Psoas muscle (tissue), 8 donors: ENCODE measurements around the gene CFAP157. TPM values are rescaled to one million over a fixed set of nuclear protein-coding genes. Genes with fewer than 3 reads are reported as not detected.
"Not testable (repeated sequence)": the region's sequence is repeated elsewhere in the genome, so short reads cannot be mapped to it uniquely, and the experiment has no call there.

Experiments
- ATAC-seq, 4 donors: fragments of 200-7000 bp; cut with Tn5 transposase; one replicate each; pipeline ENCODE4 v1.9.1; 2020; ENCODE audit warnings: moderate library complexity in 3 of 4, mild to moderate bottlenecking in 2 of 4
- DNase-seq, 2 donors: peaks; one replicate each; pipeline ENCODE4 v3.0.0-alpha.2; 2020
- H3K27ac ChIP-seq: fragments of 200-600 bp; one replicate; pipeline ENCODE4 v1.8.0; 2022
- H3K27me3 ChIP-seq, 3 donors: fragments of 200-600 bp in 1 of 3; one replicate each; pipeline versions ENCODE4 v1.6.1 to v1.8.0; 2013 to 2022; ENCODE audit warnings: low read length in 2 of 3, mild to moderate bottlenecking in 2 of 3, moderate library complexity in 1 of 3; ENCODE audit not compliant: insufficient read depth in 3 of 3
- H3K36me3 ChIP-seq, 2 donors: fragments of 200-600 bp in 1 of 2; one replicate each; pipeline versions ENCODE4 v1.6.1 to v1.8.0; 2013 to 2022; ENCODE audit warnings: low read depth in 1 of 2, mild to moderate bottlenecking in 1 of 2, moderate library complexity in 1 of 2; ENCODE audit not compliant: insufficient read depth in 1 of 2
- H3K4me1 ChIP-seq: fragments of 200-600 bp; one replicate; pipeline ENCODE4 v1.8.0; 2022
- H3K4me3 ChIP-seq: fragments of 200-600 bp; one replicate; pipeline ENCODE4 v1.8.0; 2022; ENCODE audit warnings: mild to moderate bottlenecking
- H3K9me3 ChIP-seq: fragments of 200-600 bp; one replicate; pipeline ENCODE4 v1.8.0; 2022
- CTCF ChIP-seq: fragments of 200-600 bp; IDR thresholded peaks from one replicate; pipeline ENCODE4 v1.8.0; 2022; ENCODE audit warnings: antibody characterized with exemption
- WGBS, 3 donors: extraction: QIAGEN DNeasy Blood & Tissue Kit; methylation state at CpG; one replicate each; pipeline versions ENCODE4 v1.1.6 to v1.1.7; 2013; 5-methylcytosine and 5-hydroxymethylcytosine counted together
- intact Hi-C, 2 donors: fragments of 100-400 bp; cut with DNase I; formaldehyde crosslinking; loops; one replicate each; pipeline versions ENCODE4 v1.11.0 to v1.14.2; 2022
- polyA plus RNA-seq, 3 donors: library from polyadenylated mRNA; stranded (reverse); fragments of 200-250 nt; gene quantifications; one replicate each; pipeline ENCODE4 v1.2.3, GENCODE V29; 2013
- total RNA-seq, 4 donors: library from RNA; stranded (reverse); fragmentation: NEBNext Ultra II Directional in 2 of 4; extraction: Animal tissue kit (Norgen Biotek cat#: 25700) in 2 of 4; gene quantifications; one replicate each; pipeline versions ENCODE4 v1.2.1 to v1.2.4, GENCODE V29; 2021 to 2023
- donor health status: healthy with polysubstance abuse.
- donor health status: DM: no; HTN: no; CAD: no; lungs with moderate emphysema.
- donor health status: Bipolar disorder and iron deficiency.
- donor health status: healthy.
- donor health status: DM: yes; HTN: yes; CAD: no.
- donor health status: DM: no; HTN: no; CAD: no.
- donor health status: DM: no; HTN: no; CAD: no.
- donor health status: DM: yes; HTN: yes; CAD: no.

CFAP157 gene
- total and polyA plus RNA-seq, 7 donors = 0.10 to 0.34 (median 0.23) TPM; not detected in 3

DNA sequence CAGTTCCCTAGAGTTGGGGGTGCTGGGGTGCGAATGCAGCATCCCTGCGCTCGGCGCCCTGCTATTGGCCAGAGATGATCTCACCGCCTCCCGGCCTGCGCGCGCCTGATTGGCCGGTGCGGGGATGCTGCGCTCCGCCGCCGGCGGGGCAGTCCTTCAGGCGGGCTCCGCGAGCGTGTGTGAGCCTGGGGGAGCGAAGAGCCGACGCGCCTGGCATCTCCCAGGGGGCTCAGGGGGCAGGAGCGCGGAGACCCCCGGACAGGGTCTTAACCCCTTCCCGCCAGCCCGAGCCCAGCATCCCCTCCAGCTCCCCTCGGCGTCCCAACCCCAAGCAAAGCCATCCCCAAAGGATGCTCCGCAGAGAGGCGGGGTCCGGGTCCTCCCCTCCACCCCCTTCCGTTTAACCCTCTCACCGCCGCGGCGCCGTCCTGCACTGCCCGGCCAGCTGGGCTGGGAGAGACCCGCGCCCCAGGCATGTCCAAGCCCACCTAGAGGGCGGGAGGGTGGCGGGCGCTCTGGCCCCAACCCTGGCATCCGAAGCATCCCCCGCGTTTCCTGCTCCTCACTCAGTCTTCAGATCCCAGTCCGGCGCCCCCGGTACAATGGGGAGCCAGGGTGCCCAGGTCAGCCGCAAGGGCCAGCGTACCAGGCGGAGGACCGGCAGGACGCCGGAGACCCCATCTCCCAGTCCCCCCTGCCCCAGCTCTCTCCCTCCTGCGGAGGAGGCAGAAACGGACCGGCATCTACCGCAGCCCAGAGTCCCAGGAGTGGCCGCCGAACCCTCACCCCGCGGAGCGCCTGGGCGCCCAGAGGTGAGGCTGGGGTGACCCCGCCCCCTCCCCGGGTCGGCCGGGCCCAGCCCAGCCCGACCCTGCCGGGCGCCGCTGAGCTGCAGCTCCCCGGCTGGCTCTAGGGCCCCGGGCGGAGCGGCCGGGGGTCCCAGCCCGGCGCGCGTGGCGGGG, 47.6 kb downstream of the CFAP157 start:
- H3K9me3 ChIP-seq = no peaks in the 10 kb centered on the region
- DNase-seq (no peak), ATAC-seq (peak; percentile 19 to 58 (median 52))
- intact Hi-C loops = no loop called here
- H3K4me3 ChIP-seq = peak overlapping the region; percentile 43
- no peak for TF ChIP-seq CTCF
- peaks cover 0 to 45% (median 14%) of the 10 kb centered on the region in 3 donors for H3K27me3 ChIP-seq
- no peaks in the 10 kb centered on the region for H3K4me1 ChIP-seq
- H3K27ac ChIP-seq = no peak overlapping the region
- WGBS, 3 donors = 15 to 25% (median 17%) methylated on average over 58 to 86 of the region's 86 CpGs
- H3K36me3 ChIP-seq = peaks cover 0 to 4% of the 10 kb centered on the region in 2 donors

DNA sequence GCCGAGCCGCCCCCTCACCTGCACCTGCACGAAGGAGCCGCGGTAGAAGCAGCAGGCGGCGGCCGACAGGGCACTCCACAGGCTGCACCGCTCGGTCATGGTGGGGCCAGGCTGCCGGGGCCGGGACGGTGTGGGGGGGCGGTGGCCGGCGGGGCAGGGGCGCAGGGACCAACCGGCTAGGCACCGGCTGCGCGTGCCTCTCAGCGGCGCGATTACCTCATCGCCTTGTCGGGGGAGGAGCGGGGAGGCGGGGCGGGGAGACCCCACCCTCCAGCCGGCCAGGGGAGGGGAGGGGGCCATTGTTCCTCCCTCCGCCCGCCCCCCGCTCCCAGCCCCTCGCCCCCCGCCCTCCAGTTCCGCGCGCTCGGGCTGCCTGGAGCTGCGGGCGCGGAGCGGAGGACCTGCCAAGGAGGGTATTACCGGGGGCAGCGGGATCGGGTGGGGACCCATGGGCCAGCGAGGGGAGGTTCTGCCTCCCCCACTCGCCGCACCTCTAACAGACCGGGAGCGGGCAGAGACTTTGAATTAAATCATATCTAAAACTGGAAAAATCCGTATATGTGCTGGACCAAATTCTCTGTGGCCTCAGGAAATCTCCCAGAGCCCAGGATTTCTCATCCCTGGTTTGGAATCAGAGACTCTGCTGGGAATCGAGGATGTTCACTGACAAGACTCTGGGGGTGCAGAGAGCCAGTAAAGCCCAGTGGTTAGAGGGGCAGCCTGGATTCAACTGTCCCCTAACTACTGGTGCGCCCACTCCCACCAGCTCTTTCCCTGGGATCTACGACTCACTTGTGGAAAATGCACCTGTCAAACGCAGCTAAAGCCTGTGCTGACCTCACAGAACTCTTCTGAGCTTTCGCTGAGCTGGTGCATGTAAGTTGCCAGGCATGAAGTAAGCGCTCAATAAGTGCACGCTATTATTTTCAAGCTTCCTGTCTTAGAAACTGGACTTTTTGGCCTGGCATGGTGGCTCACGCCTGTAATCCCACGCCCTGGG, 48.6 kb downstream of the CFAP157 start:
- H3K27ac ChIP-seq = no peak overlapping the region
- peaks cover 0 to 4% of the 10 kb centered on the region in 2 donors for H3K36me3 ChIP-seq
- intact Hi-C loops = no loop called here

GRCh38 chr9:127756233-127756632, 49.4 kb downstream of the CFAP157 start:
- DNase-seq = no peak
- WGBS, 3 donors = 86 to 95% (median 92%) methylated on average over 2 to 3 of the region's 3 CpGs
- Histone ChIP-seq H3K36me3 (peaks cover 0 to under 1% of the 10 kb centered on the region in 2 donors), H3K4me3 (peak overlapping the region; percentile 43), H3K4me1 (no peaks in the 10 kb centered on the region), H3K9me3 (no peaks in the 10 kb centered on the region), H3K27me3 (peaks cover 0 to 45% (median 14%) of the 10 kb centered on the region in 3 donors), H3K27ac (no peak overlapping the region)
- intact Hi-C loops = no loop called here
- no peak for TF ChIP-seq CTCF
- no peak for ATAC-seq

More for the DNA sequence above, 48.6 kb downstream of the CFAP157 start:
- no peaks in the 10 kb centered on the region for H3K4me1 ChIP-seq
- H3K9me3 ChIP-seq = no peaks in the 10 kb centered on the region
- H3K27me3 ChIP-seq = peaks cover 0 to 45% (median 14%) of the 10 kb centered on the region in 3 donors
- DNase-seq (no peak), ATAC-seq (peak in 3 of 4 donors; percentile 18 to 38 (median 21))
- 16 to 26% (median 22%) methylated on average over 30 to 60 of the region's 61 CpGs for WGBS, 3 donors
- H3K4me3 ChIP-seq = peak overlapping the region; percentile 43
- no peak for TF ChIP-seq CTCF

DNA sequence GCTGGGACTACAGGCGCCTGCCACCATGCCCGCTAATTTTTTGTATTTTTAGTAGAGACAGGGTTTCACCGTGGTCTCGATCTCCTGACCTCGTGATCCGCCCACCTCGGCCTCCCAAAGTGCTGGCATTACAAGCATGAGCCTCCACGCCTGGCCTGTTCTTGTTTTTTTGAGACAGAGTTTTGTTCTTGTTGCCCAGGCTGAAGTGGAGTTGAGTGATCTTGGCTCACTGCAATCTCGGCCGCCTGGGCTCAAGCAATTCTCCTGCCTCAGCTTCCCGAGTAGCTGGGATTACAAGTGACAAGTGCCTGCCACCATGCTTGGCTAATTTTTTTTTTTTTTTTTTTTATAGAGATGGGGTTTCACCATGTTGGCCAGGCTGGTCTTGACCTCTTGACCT, 50.0 kb downstream of the CFAP157 start:
- DNase-seq, H3K4me3 ChIP-seq, H3K27ac ChIP-seq, intact Hi-C loops, H3K9me3 ChIP-seq, H3K4me1 ChIP-seq, H3K36me3 ChIP-seq, ATAC-seq: not testable (repeated sequence)
- H3K27me3 ChIP-seq = peaks cover 0 to 49% (median 15%) of the 10 kb centered on the region in 3 donors
- 62 to 73% (median 69%) methylated on average over 11 of the region's 11 CpGs for WGBS, 3 donors
